Jurkat, Clone E6-1 (cell line): ENCODE results near the gene IL1RAPL1.
"Not testable (repeated sequence)": the region's sequence is repeated elsewhere in the genome, so short reads cannot be mapped to it uniquely, and the experiment has no call there.

Experiments used
- DNase-seq: peaks from one replicate; pipeline ENCODE4 v3.0.0-alpha.2; 2011; ENCODE audit warnings: low read depth, low spot score
- H3K4me3 ChIP-seq: 2 replicates; pipeline ENCODE4 v1.5.1; 2011; ENCODE audit warnings: mild to moderate bottlenecking, low read length, control low read depth, moderate library complexity

IL1RAPL1 gene

GRCh38 chrX:29297171-29297800 lies 710.0 kb downstream of the IL1RAPL1 start:
- DNase-seq = no peak
- no peak overlapping the region for H3K4me3 ChIP-seq

GRCh38 chrX:29299684-29300083 lies 712.4 kb downstream of the IL1RAPL1 start:
- no peak overlapping the region for H3K4me3 ChIP-seq
- no peak for DNase-seq

- no peak overlapping the region for H3K4me3 ChIP-seq
These were observed 721.5 kb downstream of the IL1RAPL1 start for GRCh38 chrX:29308726-29309125.

GRCh38 chrX:29315931-29316330 lies 728.7 kb downstream of the IL1RAPL1 start:
- no peak for DNase-seq
- H3K4me3 ChIP-seq = no peak overlapping the region

More at GRCh38 chrX:29308726-29309125, 721.5 kb downstream of the IL1RAPL1 start:
- no peak for DNase-seq

- no peak overlapping the region for H3K4me3 ChIP-seq
- DNase-seq = no peak
These were observed 730.8 kb downstream of the IL1RAPL1 start for GRCh38 chrX:29318012-29318411.

GRCh38 chrX:29332429-29332828 lies 745.2 kb downstream of the IL1RAPL1 start:
- not testable (repeated sequence) for DNase-seq, H3K4me3 ChIP-seq

- not testable (repeated sequence) for DNase-seq, H3K4me3 ChIP-seq
These were observed 745.8 kb downstream of the IL1RAPL1 start for GRCh38 chrX:29333091-29333490.

GRCh38 chrX:29348288-29348687 lies 761.0 kb downstream of the IL1RAPL1 start:
- H3K4me3 ChIP-seq = no peak overlapping the region
- no peak for DNase-seq

GRCh38 chrX:29359276-29359675 lies 772.0 kb downstream of the IL1RAPL1 start:
- DNase-seq = no peak
- H3K4me3 ChIP-seq = no peak overlapping the region

- H3K4me3 ChIP-seq, DNase-seq: not testable (repeated sequence)
These were observed 787.5 kb downstream of the IL1RAPL1 start for GRCh38 chrX:29374765-29375164.

- no peak for DNase-seq
- no peak overlapping the region for H3K4me3 ChIP-seq
These were observed 789.3 kb downstream of the IL1RAPL1 start for GRCh38 chrX:29376584-29376983.

GRCh38 chrX:29382811-29383210 lies 795.6 kb downstream of the IL1RAPL1 start:
- no peak overlapping the region for H3K4me3 ChIP-seq
- no peak for DNase-seq

GRCh38 chrX:29388509-29388908 lies 801.3 kb downstream of the IL1RAPL1 start:
- no peak for DNase-seq
- no peak overlapping the region for H3K4me3 ChIP-seq

GRCh38 chrX:29397506-29397905 lies 810.3 kb downstream of the IL1RAPL1 start:
- DNase-seq = no peak
- H3K4me3 ChIP-seq = no peak overlapping the region

- DNase-seq = no peak
These were observed 820.1 kb downstream of the IL1RAPL1 start for GRCh38 chrX:29407357-29407756.

GRCh38 chrX:29419774-29420553 lies 832.7 kb downstream of the IL1RAPL1 start:
- no peak for DNase-seq
- no peak overlapping the region for H3K4me3 ChIP-seq

More at GRCh38 chrX:29407357-29407756, 820.1 kb downstream of the IL1RAPL1 start:
- H3K4me3 ChIP-seq = no peak overlapping the region

GRCh38 chrX:29422034-29422433 lies 834.8 kb downstream of the IL1RAPL1 start:
- DNase-seq = no peak

GRCh38 chrX:29431895-29432294 lies 844.6 kb downstream of the IL1RAPL1 start:
- no peak for DNase-seq
- H3K4me3 ChIP-seq = no peak overlapping the region

More at GRCh38 chrX:29422034-29422433, 834.8 kb downstream of the IL1RAPL1 start:
- no peak overlapping the region for H3K4me3 ChIP-seq

- H3K4me3 ChIP-seq = no peak overlapping the region
- no peak for DNase-seq
These were observed 845.3 kb downstream of the IL1RAPL1 start for GRCh38 chrX:29432534-29432933.

GRCh38 chrX:29434939-29435338 lies 847.7 kb downstream of the IL1RAPL1 start:
- no peak for DNase-seq
- H3K4me3 ChIP-seq = no peak overlapping the region
